NCI-H1694 treated with DMSO at 0.1 percent for 48 hours (cell line): Measurements from ENCODE around the gene MAP2K3.
A peak's percentile ranks its signal among the peaks of the same experiment; 100 is the strongest.

Experiments used
- DNase-seq: peaks from one replicate; lab custom pipeline; 2025; lab: John Stamatoyannopoulos, UW

The MAP2K3 gene

DNA sequence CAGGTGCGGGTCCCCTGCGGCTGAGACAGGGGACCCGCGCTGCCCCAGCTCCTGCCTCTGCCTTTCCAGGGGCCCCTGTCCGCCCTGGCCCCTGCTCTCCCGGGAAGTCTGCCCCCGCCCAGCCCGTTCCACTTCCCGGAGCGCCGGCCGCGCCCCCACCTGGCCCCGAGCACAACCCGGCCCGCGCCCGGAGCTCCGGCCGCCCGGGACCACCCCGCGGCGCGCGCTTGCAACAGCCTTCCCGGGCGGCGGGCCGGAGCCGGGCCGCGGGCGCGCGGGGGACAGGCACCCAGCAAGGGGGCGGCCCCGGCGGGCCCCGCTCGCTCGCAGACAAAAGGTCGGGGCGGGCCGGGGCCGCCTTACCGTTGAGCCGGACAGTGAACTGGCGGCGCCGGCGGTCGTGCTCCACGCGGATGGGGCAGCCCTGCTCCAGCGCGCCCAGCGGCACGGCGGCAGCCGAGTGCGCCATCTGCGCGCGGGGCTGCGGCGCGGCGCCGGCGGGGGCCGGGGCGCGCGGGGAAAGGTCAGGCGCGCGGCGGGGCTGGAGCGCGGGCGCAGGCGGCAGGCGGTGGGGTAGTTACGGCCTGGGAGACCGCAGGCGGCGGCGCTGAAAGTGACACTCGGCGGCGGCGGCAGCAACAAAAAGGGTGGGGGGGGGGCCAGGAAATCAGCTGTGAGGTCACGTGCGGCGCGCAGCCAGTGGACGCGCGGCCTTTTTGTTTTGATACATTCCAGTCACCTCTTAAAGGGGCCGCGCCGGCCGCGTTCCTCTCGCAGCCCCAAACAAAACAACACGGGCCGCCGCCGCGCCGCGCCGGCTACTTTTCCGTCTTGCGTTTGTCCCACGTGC is 31.5 kb upstream of the MAP2K3 start, which contains the start of gene NATD1:
Gene NATD1, minus strand, starts transcription at position 615 of the 850 bp plus-strand sequence. Its CDS starts 146 bp downstream, at position 469.
- DNase-seq, result peak; percentile 50

DNA sequence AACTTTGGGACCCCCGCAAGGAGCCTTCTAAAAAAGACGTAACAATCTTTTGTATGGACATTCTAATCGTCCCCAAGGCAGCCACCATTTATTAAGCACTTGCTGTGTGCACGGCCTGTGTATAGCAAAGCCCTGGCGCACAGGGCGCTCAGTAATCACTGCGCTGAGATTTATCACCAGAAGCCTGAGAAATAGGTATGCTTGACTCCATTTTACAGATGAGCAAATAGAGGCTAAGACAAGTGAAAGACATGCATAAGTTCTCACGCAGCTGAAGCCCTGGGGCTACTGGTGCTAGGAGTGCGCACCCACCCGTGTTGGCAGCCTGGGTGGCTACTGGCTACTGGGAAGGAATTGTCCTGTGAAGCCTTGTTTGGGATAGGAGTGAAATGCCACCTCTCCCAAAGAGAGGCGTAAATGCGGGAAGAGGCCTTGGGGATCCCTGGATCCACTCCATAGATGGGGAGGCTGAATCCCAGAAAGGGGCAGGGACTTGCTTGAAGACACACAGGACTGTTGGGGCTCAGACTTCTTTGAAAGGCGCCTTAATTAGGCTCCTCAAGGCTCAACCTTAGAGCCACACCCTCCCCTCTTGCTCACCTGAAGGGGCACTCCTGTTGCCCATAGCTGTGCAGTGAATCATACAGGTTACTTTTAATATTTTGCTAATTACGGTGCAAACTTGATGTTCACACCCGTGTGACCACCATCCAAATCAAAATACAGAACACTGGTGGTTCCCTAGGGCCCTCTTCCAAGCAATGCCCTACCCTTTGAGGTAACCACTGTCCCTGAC is 30.7 kb upstream of the MAP2K3 start:
- DNase-seq, result no peak

DNA sequence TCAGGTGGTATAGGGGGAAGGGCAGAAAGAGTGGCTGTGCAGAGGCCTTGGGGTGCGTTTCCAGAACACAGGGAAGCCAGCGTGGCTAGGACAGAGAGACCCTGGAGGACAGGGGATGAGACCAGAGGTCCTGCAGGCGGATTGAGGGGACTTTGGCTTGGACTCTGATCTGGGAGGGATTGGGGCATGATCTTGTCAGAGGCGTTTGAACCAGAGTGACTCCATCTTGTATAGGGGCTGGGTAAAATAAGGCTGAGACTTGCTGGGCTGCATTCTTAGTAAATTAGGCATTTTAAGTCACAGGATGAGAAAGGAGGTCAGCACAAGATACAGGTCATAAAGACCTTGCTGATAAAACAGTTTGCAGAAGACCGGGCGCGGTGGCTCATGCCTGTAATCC is 25.9 kb upstream of the MAP2K3 start:
- no peak for DNase-seq

DNA sequence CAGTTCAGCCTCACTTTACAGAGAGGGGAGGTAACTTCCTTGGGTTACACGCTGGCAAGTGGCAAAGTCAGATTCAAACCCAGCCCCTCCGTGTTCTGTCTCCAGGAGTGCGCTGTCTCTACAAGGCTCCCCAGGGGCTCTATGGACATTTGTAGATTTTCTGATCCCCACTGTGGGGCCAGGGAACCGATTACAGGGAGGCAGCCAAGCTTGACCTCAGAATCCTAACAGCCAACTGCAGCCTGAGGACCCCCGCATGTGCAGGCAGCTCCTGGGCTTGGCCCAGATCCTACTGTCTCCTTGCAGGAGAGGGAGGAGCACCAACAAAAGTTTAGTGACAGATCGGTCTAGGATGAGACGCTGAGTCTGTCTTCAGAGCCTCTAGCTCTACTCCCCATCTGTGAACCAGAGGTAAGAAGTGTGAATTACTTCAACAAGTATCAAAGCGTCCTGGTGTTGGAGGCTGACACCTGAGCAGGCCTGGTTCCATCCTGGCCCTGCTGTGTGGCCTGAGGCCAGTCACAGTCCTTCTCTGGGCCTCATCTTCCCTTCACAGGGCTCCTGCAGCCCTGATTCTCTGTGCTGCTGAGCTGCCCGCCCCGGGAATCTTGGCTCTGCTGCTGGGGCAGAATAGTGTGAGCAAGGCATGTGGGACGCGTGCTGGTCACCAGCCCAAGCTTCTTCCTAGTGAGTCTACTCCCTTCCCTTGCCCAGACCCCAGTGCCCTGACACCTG is 22.1 kb upstream of the MAP2K3 start:
- no peak for DNase-seq

DNA sequence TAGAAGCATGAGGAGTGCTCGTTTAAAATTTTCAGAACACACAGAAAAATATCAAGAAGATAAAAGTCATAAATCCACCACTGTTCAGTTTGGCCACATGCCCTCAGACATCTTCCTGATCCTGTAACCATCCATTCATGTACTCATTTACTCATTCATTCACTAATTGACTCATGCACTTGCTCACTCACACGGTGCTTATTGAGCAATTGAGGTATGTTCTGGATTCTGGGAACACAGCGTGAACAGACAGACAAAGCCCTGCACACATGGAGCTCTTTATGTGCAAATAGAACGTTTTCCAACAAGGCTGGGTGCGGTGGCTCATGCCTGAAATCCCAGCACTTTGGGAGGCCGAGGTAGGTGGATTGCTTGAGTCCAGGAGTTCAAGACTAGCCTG is 21.1 kb upstream of the MAP2K3 start:
- DNase-seq, result no peak

DNA sequence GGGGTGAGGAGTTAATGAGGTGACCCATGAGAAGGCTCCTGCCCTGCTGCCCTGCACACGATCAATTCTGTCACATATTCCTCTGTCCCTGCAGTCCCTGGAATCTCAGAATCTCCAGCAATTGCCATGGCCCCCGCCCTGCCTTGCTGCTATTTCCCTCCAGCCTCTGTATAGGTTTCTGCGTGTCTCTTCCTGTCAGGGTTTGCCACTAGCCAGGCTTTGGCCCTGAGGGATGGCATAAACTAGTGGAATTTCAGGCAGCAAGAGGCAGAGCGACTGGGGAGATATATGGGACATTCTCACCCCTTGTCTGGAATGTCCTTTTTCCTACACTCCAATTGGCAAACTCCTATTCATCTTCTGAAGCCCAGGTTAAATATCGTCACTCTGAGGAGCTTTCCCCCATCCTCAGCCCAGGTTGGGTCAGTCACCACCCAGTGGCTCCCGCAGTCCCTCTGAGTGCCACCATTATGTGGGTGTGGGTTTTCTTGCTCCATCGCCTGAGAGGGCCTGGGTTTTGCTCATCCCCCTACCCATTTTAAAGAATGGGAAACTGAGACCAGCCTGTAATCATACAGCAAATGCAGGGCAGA is 15.8 kb upstream of the MAP2K3 start:
- no peak for DNase-seq

DNA sequence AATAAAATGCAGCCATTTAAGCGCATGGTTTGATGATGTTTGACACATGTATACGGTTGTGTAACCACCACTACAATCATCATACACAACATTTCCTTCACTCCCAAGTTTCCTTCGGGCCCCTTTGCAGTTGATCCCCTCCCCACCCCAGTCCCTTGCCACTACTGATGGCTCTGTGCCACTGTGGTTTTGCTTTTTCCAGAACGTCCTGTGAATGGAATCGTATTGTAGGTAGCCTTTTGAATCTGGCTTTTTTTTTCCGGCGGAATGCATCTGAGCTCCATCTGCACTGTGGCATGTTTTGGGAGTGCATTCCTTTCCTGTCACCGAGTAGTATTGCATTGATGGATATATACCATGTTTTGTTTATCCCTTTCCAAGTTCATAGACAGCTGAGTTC is 15.1 kb upstream of the MAP2K3 start:
- no peak for DNase-seq

DNA sequence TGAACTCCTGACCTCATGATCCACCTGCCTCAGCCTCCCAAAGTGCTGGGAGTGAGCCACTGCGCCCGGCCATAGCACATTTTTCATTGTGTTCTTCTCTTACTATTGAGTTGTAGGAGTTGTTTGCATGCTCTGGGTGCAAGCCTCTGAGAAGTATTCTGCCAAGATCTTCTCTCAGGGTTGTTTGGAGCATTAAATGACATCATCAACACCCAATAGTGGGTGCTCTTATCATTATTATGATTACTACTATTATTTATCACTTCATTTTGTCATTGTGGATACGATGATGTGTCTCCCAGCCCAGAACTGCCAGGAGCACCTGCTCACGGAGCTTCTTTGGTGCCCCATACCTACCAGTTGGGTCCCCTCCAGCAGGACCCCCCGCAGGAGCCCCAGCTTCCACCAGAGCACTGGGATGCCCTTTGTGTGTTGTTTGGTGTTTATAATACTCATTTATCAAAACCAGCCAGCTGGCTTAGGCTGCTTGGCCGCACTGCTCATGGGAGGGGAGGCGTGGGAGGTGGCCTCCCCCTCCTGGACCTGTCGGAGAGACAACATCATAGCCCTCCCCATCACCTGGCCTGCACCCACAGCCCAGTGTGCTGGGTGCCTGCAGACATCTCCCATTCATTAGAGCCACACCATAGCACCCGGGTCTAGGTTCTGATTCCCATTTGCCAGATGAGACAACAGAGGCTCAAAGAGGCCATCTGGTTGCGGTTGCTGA is 12.9 kb upstream of the MAP2K3 start:
- DNase-seq, result no peak

DNA sequence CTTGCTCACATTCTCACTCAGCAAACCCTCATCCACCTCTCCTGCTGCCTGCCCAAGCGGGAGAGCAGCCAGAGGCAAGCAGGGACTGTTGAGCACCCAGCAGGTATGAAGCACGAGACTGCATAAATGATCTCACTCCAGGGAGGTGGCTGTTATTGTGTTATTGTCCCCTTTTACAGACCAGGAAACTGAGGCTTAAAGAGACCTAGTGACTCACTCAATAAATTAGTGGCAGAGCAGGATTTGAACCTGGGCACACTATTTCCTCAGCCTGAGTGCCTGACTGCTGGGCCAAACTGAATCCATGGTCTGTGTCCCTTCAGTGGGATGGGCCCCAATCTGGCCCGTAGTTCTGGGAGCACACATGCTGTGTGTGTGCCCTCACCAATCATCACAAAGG is 12.3 kb upstream of the MAP2K3 start:
- DNase-seq, result no peak

DNA sequence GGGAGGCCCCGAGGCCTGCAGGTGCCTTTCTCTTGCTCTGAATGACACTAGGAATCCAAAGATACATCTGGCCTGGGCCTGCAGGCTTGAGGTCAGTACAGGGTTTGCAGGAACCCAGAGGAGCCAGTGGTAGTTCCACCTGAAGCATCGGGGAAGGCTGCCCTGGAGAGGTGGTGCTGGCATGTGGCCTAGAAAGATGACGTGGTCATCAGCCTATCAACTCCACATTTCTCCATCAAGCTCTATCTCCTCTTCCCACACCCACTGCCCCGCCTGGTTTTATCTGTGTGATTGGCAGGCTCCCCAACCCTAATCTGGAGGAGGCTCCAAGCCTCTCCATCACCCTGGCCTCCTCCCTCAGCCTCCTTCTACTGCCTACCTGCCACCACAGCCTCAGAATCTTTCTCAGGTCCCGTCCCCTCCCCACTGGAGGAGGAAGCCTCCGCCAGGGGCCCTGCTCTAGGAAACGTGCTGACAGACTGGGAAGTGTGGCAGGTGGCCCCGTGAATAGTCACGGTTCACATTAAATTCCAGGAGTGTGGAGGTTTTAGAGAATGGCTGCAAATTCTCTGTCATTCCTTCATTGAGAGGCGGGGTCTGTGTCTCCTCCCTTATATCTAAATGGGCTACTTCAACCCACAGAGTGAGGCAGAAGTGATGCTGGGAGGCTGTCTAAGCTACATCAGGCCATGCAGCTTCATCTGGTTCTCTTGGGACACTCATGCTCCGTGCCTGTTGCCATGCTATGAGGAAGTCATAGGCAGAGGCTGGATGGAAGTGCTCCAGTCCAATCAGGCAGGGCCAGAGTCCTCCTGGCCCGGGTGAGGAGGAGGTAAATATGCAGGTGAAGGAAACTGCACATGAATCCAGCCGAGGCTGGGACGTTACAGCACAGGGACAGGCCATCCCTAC is 11.4 kb upstream of the MAP2K3 start:
- no peak for DNase-seq

DNA sequence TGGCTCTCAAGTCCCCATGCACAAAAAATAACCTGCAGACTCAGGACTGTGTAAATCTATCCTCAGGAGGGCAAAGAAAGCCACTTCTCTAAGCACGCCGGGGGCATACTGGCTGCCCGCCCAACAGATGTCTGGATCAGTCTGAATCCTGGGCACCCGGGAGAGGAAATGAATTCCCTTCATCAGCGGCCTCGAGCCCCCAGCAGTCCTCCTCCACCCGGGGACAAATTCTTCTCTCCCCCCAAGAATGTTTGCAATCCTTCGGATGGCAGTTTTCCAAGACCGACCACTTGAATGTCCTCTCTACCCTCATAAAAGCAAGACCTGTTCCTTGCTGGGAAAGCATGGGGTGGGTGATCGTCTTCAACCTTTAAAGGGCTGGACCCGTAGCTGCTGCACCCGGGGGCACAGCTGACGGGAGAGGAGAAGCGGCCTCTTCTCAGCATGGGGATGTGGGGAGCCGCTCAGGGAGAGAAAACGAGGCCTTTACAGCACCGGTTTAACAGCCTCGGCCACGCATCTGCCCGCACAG is 9.4 kb upstream of the MAP2K3 start:
- peak; percentile 14 for DNase-seq

DNA sequence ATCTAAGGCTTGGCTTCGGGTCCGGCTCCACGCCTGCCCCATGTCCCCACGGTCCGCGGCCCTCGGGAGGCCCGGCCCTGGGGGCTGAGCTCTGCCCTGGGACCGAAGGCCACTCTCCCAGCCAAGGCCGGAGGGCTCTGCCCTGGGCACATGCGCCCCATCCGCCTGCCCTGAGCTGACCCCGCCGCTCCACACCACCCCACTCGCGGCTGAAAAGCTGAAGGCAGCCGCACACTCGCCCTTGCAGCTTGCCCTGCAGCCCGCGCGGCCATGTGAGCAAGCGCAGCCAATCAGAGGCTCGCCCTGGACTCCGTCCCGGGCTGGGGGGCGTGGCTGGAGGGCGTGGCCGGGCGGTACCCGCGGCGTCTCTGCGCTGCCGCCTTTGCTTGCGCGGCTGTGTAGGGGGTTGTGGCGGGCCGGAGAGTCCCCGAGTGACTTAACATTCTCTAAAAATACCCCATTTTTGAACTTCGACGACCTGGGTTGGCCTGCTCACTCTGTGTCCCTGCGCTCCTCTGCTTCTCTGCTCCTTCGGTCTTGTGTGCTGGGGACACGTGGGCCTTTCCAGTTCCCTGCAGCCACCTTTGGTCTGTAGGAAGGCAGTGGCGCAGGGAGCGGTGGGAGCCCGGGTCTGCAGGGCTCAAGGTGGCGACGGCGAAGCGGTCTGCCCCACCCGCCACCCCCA is 8.8 kb upstream of the MAP2K3 start:
- DNase-seq, result peak; percentile 73

DNA sequence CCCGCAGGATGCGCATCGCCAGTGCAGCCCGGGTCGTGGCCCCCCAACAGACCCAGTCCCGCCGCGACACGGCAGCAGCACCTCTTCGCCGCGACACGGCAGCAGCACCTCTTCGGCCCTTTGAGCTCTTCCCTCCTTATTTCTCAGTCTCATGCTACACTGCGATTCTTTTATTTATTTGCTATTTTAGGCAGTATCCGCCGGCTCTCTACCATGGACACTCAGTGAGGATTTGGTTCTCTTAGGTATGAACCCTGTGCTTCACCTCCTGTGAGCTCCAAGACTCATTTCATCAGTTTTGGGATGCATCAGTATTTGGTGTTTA is 8.3 kb upstream of the MAP2K3 start:
- no peak for DNase-seq

DNA sequence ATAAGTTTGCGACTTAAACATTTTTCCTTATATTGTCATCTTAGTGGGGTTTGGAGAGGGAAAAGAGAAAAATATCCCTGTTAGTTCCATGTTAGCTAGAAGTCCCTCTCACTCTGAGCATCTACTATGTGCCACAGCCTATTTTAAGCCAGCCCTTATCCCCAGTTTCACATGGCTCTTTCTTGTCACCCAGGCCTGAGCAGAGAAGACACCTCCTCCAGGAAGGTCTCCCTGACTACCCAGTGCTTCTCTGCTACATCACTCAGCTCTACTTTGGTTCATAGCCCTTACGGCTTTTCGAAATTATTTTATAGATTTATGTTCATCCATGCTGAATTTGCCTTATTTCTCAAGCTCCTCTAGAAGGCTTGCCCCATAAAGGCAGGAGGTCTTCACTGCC is 7.2 kb upstream of the MAP2K3 start:
- DNase-seq, result no peak

DNA sequence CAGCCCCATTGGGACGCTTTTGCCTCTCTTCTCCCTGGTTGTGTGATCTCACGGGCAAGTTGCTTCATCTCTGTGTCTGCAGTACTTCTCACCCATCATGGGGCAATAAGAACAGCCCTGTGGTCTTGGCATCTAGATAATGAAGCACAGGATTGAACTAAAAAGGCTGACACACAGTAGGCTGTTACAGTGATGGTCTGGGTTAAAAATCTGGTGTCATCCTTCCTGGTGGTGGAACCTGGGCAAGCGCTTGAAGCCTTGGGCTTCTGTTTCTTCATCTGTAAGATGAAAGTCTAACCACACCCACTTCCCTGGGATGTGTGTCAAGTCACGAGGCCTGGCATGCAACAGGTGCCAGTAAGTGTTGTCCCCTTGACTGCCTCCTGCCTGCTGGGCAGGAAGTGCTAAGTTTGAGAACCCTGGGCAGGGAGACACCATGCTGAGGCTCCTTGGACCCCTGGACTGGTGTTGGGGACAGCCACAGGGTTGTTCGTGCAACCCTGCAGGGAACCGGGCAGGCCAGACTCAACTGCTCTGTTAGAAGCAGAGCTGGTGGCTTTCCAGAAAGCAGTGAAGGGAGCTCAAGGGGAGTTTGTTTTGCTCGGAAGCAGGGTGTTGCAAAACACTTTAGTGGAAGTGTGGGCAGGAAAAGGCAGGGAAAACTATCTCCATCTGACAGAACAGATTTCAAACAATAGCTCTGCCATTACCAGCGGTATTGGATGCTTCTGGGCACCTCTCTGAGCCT is 5.9 kb upstream of the MAP2K3 start:
- no peak for DNase-seq

DNA sequence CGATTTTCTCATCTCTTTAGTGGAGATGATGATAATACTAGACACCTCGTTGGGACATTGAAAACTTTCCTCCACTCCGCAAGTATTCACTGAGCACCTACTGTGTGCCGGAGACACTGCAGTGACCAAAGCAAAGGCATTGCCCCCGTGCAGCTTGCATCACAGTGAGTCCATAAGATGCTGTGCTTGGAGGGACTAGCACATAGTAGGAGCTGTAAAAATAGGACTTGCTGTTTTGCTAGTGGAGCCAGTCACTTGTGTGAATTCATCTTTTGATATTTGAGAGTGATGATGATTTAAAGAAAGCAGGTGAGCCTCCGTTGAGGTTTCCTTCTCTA is 5.3 kb upstream of the MAP2K3 start:
- no peak for DNase-seq

DNA sequence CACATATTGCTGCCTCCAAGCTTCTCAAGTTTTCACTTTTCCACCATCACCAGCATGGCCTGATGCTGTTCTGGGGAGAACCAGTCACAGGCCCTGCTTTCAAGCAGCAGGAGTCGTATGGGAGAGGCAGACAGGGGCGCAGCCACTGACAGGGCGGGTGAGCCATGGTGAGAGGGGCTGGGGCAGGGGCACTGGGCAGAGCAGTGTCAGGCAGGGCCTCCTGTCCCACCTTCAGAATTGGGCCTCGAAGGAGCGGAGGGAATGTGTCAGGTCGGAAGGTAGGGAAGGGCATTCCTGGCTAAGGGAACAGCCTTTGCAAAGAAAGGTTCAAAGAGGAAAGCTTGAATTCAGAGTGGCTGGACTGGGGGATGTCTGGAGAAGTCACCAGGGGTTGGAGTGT is 4.9 kb upstream of the MAP2K3 start:
- DNase-seq, result no peak

DNA sequence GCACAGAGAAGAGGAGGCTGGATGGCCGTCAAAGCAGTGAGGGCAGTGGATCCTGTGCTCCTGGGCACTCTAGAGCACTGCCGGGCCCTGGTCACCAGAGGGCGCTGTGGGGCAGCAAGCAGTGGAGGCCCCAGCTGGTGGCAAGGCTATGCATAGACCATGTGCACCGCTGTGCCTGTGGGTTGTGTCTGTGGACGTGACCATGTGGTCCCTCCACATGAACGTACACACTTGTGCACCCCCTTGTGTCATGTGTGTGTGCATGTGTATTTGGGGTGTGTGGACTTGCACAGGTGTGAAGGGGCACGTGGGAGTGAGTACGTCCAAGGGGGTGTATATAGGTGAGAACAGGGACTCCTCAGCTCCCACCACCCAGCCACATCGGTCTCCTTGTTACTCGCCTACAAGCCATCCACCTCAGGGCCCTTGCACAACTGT is 4.4 kb upstream of the MAP2K3 start:
- DNase-seq, result peak; percentile 75

DNA sequence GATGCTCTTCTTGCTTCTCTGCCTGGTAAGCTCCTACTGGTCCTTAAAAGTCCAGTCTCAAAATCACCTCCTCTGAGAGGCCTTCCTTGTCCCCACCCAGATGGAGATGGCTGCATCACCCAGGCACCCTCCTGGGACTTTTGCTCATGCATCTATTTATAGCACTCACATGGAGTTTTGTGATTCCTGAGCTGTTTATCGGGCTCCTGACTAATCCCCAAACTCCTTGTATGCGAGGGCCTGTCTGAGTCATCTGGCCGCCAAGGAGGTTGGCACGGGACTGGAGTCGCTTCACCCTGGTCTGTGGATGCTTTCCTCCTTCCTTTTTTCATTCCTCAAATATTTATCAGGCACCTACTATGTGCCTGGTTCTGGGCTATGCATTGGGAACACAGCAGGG is 2.3 kb upstream of the MAP2K3 start:
- DNase-seq, result no peak
